WTC11 (cell line): ENCODE data around the gene ZBTB16.

Experiments used
- CBFB ChIP-seq: sonication (generic); formaldehyde crosslinking; IDR thresholded peaks from 2 replicates; pipeline ENCODE4 v1.8.1; 2022; ENCODE audit warnings: mild to moderate bottlenecking, low read depth, missing genetic modification reagents
- CREB1 ChIP-seq: sonication (generic); formaldehyde crosslinking; IDR thresholded peaks from 2 replicates; pipeline ENCODE4 v1.8.0; 2023; ENCODE audit warnings: mild to moderate bottlenecking, missing genetic modification reagents
- E2F1 ChIP-seq: sonication (generic); formaldehyde crosslinking; IDR thresholded peaks from 2 replicates; pipeline ENCODE4 v1.8.0; 2022; ENCODE audit warnings: mild to moderate bottlenecking, missing genetic modification reagents
- GTF2I ChIP-seq: fragments of 250-450 bp; sonication (Bioruptor Pico); conservative IDR thresholded peaks from 2 replicates; pipeline ENCODE4 v1.4.0; 2021; ENCODE audit warnings: mild to moderate bottlenecking
- JUN ChIP-seq: sonication (generic); formaldehyde crosslinking; IDR thresholded peaks from 2 replicates; pipeline ENCODE4 v1.8.0; 2023; ENCODE audit warnings: mild to moderate bottlenecking, missing genetic modification reagents
- ZNF317 ChIP-seq: sonication (generic); formaldehyde crosslinking; IDR thresholded peaks from 2 replicates; pipeline ENCODE4 v1.8.1; 2023; ENCODE audit warnings: low read depth, mild to moderate bottlenecking, moderate library complexity, missing genetic modification reagents, borderline replicate concordance
- TF ChIP-seq, protein P1 (sequence below): fragments of 200-600 bp; IDR thresholded peaks from 2 replicates; pipeline ENCODE4 v1.8.0; 2022; ENCODE audit warnings: antibody characterized with exemption

- TF ChIP-seq ZNF317 (no peak), E2F1 (CRISPR knock-in tag) (no peak), JUN (CRISPR knock-in tag) (no peak), CBFB (no peak), GTF2I (no peak), CREB1 (CRISPR knock-in tag) (no peak)
- TF ChIP-seq, protein P1, sequence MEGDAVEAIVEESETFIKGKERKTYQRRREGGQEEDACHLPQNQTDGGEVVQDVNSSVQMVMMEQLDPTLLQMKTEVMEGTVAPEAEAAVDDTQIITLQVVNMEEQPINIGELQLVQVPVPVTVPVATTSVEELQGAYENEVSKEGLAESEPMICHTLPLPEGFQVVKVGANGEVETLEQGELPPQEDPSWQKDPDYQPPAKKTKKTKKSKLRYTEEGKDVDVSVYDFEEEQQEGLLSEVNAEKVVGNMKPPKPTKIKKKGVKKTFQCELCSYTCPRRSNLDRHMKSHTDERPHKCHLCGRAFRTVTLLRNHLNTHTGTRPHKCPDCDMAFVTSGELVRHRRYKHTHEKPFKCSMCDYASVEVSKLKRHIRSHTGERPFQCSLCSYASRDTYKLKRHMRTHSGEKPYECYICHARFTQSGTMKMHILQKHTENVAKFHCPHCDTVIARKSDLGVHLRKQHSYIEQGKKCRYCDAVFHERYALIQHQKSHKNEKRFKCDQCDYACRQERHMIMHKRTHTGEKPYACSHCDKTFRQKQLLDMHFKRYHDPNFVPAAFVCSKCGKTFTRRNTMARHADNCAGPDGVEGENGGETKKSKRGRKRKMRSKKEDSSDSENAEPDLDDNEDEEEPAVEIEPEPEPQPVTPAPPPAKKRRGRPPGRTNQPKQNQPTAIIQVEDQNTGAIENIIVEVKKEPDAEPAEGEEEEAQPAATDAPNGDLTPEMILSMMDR, result no peak
Measured at GRCh38 chr11:114182471-114183043, 123.0 kb downstream of the ZBTB16 start.
